NCI-H510A treated with DMSO at 0.1 percent for 48 hours (cell line): ENCODE measurements around the gene FBXO41.

ENCODE experiments used
- DNase-seq: peaks from one replicate; lab custom pipeline; 2025; lab: John Stamatoyannopoulos, UW

FBXO41 gene

DNA sequence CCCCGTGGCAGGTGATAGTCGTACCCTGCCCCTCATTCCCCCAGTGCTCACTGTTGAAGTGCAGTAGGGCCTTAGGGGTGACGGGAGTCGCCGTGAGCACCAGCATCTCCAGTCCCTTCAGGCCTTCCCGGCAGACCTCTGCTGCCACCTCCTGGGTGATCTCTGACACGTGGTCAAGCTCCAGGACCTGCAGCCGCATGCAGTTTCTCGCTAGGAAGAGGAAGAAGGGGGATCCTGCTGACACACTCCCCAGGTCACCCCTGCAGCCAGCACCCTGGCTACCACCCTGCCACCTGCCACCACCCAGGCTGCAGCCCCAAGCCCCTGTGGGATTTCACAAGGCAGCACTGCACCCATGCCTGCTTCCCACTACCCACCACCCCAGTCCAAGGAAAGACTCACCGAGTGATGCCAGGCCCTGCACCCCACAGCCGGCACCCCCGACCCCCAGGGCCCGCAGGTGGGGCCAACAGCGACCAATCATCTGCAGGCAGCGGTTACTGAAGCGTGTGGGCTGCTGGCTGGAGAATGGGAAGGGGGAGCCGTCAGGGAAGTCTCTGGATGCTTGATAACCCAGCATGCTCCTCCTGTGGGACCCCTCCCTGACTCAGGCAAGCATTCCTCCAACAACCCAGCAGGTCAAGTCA, 23.8 kb downstream of the FBXO41 start:
- DNase-seq = no peak

DNA sequence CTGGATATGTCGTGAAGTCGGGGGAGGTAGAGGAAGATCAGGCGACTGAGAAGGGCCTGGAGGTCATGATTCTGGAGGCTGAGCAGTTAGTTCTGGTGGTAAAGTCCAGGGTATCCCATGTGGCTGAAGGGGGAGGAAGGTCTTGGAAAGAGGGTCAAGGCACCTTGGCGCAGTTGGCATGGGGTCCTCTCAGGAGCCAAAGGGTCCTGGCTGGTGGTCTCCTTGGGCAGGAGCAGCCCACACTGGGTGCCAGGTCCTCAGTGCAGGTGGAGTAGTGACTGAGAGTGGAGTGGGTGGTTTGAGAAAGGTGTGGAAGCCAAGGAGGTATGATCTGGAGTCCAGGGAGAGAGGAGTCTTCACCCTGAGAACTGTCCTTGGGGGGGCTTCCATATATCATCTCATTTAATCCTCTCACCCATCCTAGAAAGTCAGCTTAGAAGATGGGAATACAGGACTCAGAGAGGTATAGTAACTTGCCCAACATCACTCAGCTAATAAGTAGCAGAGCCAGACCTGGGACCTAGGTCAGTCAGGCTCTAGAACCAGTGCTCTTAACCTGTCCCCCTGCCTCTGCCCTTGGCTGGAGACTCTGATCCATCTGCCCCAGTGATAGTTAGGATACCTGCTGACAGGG, 24.5 kb downstream of the FBXO41 start:
- DNase-seq = no peak

DNA sequence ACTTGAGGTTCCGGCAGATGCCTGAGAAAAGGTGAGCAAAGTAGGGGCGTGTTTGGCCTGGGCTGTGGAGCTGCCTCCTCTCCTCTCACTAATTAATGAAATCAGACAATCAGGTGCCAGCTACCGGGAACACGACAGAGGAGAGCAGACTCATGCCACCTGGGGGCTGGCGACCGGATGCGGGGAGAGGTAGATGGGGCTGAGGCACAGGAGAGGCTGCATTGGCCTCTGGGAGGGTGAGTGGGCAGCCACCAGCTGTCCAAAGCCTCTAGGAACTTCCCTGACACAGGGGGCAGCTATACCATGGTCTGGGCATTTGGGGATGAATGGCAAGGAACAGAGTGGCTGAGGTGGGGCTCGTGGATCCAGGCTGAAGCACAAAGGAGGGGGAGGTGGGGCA, 25.0 kb downstream of the FBXO41 start:
- DNase-seq = no peak

DNA sequence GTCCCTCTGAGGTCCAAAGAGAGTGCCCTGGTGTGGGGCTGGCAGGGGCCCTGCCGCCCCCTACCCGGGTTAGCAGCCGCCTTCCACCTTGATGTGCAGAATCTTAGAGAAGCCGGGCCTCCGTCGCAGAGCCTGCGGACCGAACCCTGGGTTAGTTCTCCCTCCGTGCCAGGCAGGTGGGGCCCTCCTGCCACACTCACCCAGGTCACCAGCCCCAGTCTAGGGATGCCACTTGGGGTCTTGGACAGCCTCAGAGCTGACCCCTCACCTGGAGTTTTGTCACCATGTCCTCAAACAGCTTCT, 25.4 kb downstream of the FBXO41 start:
- DNase-seq = no peak

DNA sequence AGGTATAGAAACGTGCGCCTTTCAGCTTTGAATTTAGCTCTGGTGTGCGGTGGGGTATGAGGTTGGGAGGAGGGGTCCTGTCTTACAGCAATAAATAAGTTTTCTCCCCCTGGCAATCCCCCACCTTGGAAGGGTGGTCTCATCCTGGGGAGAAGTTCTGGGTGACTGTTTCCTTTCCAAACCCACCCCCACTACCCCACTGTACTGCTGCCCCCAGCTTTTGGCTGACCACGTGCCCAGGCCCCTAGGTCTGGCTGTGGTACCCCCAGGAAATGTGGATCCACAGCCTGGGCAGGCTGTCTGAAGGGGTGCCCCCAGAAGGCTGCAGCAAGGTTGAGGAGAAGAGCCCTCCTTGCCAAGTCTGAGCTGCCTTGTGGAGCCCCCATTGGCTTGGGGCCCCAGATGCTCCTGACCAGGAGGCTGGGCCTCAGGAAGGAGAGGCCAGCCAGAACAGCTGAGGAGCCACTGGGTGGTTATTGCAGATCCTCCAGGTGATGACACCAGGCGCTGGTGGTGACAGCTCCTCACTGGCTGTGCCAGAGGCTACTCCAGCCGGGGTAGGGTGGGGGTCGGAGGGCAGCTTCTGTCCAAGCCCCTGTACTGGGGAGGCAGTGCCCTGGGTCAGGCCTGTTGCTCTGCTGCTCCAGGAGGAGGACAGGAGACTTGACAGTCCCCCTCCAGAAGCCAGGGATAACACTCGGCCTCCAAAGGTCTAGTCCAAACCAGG, 25.9 kb downstream of the FBXO41 start:
- no peak for DNase-seq

DNA sequence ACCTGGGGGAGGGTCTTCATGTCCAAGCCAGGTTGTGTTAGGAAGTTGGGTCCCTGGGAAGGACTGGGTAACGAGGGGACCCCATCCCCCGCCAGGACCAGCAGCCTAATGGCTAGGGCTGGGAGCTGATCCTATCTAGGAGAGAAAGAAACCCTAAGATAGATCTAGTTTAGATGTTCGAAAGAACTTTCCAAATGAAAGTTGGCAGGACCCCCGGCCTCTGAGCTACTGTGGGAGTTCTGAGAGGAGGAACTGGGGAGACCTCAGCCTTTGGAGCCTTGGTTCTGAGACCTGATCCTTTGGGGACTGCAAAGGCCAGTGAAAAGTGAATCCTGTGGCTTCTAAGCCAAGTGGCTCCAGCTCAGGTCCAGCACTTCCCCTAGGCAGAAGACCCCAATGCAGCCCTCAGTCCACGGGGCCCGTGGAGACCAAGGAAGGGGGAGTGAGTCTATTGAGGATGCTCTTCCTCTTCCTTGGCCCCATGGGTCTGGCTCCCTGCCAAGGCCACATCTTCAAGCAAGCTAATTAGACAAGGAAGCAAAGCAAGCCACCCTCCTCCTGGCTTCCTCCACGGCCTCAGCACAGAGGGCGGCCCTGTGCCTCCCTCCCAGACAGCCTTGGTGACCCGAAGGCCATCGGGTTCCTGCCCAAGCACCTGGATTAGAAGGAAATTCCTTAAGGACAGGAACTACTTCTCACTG, 26.7 kb downstream of the FBXO41 start:
- no peak for DNase-seq

DNA sequence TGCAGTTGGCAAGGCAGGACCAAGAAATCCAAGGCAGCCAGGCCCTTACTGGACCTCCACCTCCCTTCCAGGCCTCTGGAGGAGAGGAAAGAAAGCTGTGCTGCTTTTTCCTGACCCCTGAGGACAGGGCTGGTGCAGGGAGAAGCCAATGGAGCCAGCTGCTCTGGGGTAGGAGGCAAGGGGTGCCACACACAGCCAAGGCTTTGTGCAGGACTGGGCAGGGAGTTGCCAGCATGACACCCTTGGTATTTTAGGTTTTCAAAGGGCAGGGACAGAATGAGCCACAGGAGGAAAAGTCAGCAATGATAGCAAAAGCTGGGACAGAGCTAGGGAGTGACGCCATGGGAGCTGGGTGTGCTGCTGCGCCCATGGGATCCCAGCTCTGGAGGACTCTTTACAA, 27.3 kb downstream of the FBXO41 start:
- DNase-seq = no peak

DNA sequence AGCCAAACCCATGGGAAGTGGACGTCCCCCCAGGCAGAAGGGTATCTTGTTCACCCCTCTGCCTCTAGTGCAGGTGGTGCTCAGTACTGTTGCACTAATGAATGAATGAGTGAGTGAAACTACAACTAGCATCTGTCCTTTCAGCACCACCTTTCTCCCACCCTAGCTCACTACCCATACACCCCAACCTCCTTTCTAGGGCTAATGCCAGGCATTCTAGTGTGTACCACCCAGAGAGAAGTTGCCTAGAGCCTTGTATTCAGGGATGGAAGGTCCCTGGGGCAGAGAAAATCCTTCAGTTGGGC, 27.7 kb downstream of the FBXO41 start:
- no peak for DNase-seq

DNA sequence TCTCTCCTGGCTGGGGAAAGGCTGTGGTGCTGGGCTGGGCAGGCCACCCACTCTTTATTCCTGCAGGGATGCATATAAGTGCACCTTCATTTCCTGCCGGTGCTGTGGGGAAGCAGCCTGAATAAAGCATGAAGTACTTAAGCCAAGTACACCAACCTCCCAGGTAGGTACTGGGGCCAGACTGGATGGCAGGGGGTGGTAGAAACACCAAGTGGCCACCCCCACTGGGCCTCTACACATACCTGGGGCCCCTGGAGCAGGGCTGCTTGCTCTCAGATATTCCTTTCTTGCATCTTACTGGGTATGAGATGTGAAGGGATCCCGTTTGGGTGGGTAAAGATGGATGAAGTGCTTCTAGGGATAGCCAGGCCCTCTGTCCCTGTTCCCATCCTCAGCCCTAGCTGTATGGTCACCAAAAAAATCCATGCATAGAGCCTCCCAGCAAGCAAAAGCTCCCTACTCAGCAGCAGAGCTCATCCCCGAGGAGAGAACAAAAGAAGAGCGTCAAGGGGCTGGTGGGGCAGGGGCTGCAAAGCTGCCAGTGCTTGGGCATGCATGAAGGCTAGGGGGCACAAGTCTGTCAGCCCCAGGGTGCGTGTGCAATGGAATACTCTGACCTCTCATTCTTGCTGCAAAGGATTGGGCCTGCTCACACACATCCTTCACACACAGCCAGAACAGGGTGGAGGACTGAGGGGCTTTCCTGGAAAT, 28.2 kb downstream of the FBXO41 start:
- no peak for DNase-seq

DNA sequence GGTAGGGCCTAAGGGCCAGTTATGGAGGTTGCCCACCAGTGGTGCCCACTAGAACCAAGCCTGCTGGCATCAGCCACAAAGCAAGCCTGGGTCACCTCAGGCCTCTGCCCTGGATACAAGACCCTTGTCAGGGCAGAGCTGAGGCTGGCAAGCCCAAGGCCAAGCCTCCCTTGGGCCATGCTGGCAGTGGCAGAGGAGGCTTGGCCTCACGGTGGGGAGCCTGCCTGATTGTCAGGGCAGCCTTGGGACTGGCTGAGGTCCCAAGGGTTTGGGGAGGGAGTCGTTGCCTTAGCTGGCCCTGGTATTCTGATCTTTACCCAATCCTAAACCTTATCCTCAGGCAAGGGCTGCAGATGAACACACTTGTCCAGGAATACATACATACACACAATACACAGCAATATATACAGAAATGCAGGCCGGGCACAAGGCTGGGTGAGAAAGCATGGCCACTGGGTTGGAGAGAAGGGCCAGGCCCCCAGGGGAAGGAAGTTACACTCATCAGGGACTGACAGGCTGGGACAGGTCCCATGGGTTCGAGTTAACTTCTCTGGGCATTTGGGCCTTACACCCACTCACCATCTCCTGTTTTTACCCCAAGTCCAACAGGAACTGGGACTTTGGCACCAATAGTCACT, 29.2 kb downstream of the FBXO41 start:
- DNase-seq = no peak

DNA sequence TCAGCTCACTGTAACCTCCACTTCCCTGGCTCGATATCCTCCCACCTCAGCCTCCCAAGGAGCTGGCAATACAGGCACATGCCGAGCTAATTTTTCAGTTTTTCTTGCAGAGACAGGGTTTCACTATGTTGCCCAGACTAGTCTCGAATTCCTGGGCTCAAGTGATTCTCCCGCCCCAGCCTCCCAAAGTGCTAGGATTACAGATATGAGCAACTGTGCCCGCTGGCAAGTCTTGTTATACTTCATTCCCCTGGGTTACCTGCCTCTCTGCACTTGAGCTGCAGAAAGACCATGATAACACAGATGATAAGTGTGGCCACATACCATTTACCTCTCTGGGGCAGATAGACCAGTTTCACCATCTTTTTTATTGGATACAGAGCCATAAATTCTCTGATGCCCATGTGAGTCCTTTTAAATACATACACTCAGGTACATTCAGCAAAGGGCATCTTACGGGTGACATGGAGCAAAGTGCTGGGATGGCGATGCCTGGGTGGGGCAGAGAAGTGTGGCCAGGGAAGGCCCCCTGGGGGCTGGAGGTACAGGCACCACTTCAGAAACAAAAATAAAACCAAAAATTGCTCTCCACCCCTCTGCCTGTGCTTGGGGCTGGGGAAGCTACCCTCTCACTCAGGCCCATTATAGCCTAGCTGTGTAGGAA, 29.8 kb downstream of the FBXO41 start:
- DNase-seq = no peak

DNA sequence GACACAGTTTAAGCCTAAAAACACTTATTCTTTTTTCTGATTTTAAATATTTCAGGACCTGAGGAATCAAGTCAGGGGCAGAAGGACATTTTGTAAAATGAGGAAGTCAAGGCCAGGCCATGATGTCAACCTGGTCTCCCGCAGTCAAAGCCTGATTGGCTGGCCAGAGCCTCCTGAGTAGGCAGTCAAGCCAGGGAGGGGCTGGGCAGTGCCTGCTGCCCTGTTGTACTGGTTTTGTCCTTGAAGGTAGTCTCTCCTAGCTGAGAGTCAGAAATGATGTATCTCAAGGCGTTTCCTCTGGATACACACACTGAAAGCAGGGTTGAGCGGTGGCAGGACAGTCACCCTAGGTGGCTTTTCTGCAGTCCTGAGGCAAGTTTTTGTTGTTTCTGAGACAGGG, 30.4 kb downstream of the FBXO41 start:
- DNase-seq = no peak

DNA sequence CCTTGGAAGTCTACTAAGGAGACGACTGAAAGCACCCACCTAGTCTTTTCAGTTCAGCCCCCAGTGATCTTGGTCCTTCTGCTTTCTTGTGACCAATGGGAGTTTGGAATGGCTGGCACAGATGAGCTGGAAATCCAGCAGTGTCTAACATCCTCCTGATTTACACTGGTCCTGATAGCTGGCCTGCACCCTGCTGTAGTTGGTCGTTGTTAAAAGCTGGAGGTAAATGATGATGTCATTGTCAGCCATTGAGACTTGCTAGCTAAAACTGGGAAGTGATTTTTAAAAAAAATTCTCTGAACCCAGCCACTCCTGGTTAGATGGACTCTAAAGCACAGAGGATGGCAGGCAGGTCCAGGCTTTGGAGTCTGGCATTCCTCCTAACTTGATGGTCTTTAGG, 30.9 kb downstream of the FBXO41 start:
- DNase-seq = no peak

DNA sequence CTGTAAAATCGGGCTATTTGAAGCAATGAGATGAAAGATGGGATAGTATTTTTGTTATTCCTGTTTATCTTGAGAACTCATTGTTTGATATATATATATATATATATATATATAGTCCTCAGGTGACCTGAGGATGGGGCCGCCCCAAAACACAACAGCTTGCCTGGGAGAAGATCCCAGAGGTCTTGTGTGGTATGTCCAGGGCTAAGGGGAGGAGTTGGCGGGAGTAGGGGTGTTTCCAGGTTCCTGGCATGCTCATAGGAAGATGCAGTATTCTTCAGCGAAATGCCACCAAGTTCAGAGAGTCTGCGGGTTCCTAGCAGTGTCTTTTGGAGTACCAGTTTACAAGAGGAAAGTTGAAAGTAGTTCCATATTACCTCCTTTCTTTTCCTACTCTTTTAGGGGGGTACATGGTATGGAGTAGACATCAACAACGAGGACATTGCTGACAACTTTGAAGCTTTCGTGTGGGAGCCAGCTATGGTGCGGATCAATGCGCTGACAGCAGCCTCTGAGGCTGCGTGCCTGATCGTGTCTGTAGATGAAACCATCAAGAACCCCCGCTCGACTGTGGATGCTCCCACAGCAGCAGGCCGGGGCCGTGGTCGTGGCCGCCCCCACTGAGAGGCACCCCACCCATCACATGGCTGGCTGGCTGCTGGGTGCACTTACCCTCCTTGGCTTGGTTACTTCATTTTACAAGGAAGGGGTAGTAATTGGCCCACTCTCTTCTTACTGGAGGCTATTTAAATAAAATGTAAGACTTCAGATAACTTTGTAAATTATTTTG, 31.8 kb downstream of the FBXO41 start:
- DNase-seq = no peak

DNA sequence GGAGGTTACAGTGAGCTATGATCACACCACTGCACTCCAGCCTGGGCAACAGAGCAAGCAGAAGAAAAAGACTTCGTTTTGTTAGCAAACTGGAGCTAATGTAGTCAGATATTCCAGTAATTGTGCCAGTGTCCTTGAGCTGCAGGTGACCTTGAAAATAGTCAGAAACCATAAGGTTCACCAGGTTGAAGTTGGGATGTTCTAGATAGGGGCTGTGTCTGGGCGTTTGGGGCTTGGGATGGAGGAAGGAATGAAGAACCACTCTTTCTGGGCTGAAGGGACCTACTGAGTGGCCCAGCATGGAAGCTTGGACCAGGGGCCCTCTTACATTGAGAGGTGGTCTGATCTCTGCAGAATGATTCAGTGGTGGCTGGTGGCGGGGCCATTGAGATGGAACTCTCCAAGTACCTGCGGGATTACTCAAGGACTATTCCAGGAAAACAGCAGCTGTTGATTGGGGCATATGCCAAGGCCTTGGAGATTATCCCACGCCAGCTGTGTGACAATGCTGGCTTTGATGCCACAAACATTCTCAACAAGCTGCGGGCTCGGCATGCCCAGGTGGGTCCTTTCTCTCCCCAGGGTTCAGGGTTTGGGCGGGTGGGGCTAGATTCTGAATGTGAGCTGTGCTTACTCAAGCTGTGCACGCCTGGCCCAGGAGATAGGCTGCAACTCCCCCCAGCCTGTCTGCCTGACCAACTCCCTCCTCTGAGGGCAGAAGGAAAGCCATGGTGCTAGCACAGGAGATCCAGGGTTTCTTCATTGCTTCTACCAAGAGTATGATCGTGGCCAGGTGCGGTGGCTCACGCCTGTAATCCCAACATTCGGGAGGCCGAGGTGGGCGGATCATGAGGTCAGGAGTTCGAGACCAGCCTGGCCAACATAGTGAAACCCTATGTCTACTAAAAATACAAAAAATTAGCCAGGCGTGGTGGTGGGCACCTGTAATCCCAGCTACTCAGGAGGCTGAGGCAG, 33.1 kb downstream of the FBXO41 start:
- DNase-seq = no peak

DNA sequence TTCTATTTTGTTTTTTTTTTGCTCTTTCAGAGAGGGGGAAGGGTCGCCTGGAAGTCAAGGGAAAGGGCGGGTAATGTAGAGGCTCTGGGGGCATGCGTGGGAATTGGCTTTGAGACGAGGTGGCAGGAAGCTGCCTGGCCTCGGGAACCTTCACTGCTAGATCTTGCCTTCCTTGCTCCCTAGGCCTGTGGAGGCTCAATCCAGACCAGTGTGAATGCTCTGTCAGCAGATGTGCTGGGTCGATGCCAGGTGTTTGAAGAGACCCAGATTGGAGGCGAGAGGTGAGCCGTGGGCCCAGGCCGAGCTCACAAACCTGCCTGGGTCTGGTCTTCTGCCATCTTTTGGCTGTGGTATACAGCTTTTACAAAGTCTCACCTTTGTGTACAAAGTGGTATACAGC, 34.6 kb downstream of the FBXO41 start:
- DNase-seq = no peak

DNA sequence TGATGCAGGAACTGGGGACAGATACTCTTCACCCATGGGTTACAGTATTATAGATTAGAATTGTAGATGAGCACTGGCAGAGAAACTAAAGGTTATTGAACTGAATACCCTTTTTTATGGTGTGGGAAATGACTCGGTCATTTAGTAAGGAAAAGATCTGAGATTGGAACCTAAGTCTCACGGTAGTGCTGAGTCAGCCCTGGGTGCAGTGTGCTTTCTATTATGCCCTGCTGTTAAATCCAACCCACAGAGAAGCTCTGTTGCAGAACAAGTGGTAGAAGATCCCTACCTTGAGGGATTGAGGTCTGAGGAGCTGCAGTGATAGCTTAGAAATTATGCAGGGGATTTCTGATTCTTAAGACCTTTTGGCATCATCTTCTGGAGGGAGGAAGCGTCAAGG, 37.4 kb downstream of the FBXO41 start:
- no peak for DNase-seq

DNA sequence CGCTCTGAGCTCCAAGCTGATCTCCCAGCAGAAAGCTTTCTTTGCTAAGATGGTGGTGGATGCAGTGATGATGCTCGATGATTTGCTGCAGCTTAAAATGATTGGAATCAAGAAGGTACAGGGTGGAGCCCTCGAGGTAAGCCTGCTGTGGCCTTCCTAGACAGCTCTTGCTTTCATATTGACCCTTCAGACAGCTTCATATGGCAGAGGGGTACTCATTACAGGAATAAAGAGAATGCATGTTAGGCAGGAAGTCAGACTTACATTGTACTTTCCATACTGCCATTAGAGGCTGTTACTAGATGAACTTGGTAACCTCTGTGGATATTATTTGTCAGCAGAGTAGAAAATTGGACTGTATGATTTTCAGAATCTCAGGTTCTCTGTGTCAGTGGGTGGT, 39.7 kb downstream of the FBXO41 start:
- DNase-seq = no peak

DNA sequence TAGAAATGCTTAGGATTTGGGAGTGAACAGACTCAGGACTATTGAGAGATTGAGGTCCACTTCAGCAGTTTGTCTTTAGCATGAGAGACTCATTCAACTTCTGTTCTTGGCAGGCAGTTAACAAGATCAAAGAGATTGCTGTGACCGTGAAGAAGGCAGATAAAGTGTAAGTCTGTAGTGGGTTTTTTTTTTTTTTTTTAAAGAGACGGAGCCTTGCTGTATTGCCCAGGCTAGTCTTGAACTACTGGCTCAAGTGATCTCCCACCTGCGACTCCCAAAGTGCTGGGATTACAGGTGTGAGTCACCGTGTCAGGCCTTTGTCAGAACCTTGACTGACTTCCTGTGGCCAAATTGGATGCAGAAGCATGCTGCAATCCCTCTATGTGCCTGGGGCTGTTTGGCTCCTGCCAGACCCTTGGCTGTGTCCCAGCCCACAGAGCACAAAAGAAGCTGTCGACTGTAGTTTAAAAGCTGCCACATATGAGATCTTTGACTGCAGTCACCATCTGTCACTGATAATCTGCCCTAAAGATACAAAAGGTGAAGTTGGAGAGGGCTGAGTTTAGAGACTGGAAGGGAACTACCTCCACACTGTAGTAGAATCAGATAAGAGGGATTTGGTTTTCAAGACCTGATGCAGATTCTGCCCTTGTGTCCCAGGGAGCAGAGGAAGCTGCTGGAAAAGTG, 40.3 kb downstream of the FBXO41 start:
- DNase-seq = no peak
